Measurements from ENCODE around the gene BRIP1. TPM values are rescaled to one million over a fixed set of nuclear protein-coding genes. Genes with fewer than 3 reads are reported as not detected.
A peak's percentile ranks its signal among the peaks of the same experiment; 100 is the strongest.
"Not testable (repeated sequence)": the region's sequence is repeated elsewhere in the genome, so short reads cannot be mapped to it uniquely, and the experiment has no call there.

The BRIP1 gene
- 10 to 100 TPM; 20.1 TPM for total RNA-seq

DNA sequence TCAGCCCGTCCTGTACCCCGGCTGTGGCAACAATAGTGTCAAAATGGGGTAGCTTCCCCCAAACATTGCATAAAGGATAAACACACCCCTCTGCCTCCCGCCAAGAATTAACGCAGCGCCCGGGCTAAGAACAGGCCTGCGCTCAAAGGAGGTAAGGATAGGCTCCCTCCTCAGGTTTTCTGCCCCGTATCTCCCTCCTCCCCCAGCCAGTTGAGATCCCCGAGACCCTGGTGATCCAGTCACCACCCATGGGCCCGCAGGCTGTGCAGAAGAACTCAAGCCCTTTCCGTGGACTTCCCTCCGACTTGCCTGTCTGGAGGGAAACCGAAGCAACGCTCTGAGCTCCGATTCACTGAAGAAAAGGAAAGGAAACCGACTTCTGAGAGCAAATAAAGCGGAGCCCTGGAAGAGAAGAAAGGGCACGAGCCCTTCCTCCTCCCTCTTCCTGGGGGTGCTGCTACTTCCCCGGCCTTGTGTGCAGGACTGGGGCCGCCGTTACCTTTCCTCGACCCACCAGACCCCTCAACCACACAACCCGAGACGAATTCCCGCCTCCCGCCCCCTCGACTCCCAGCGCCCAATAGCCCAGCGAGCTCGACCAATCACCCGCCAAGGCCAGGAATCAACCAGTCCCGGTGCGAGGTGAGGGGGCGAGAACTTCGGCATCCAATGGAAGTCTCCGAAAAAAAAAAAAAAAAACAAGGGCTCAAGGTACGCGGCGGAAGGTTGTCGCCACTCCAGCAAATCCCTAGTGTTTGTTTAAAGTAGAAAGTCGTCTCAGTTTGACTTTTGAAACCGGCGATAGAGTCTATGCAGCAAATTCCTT is at the start of gene BRIP1:
TSS of gene BRIP1 (minus strand) at position 554 of the 826 bp plus-strand sequence. CDS start 1,989 bp downstream, outside the sequence.
- POLR2A ChIA-PET, result interaction anchor here (0.5 to 3.2 kb wide), 21 partner anchors 9 to 1251 kb away, joined by 3 to 29 read pairs (median 3); partner anchors contain the start of genes INTS2 and MED13
- peak within 1 kb of the TSS; percentile 96 for H3K4me3 Mint-ChIP-seq
- no peaks in the 10 kb centered on the region for H3K27me3 Mint-ChIP-seq
- ATAC-seq (ENCODE audit: low read depth) (peak; percentile 96), DNase-seq (peak; percentile 85)
- peak within 1 kb of the TSS; percentile 95 for H3K27ac Mint-ChIP-seq
- H3K4me1 Mint-ChIP-seq, result peaks cover 26% of the 10 kb centered on the region
- H3K9me3 Mint-ChIP-seq, result no peaks in the 10 kb centered on the region
- peaks cover 8% of the 10 kb centered on the region for H3K36me3 Mint-ChIP-seq

- peaks cover 22% of the 10 kb centered on the region for H3K36me3 Mint-ChIP-seq
- no peaks in the 10 kb centered on the region for H3K27me3 Mint-ChIP-seq
- no peaks in the 10 kb centered on the region for H3K9me3 Mint-ChIP-seq
- no peak overlapping the region for H3K27ac Mint-ChIP-seq
- DNase-seq (no peak), ATAC-seq (ENCODE audit: low read depth) (no peak)
- H3K4me3 Mint-ChIP-seq, result no peak overlapping the region
- POLR2A ChIA-PET, result no interaction called here
- H3K4me1 Mint-ChIP-seq, result no peaks in the 10 kb centered on the region
Observed at GRCh38 chr17:61908292-61909037, 45.1 kb upstream of the BRIP1 start.

DNA sequence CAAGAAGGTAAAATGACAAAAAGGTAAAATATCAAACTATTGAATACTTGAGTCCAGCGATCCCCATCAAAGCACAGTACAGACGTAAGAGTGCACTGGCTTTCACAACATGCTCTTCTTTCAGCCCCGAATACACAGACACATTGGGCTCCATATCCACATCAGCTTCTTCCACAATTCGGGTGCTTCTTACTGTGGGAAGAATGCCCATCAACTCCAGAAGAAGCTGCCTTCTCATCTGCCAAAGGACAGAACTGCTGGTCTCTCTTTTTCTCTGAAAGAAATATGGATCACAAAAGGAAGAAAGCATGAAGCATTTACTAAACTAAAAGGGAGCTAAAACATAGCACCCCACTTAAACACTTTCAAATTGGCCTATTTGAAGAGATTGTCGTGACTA is 44.0 kb upstream of the BRIP1 start:
- DNase-seq (no peak), ATAC-seq (ENCODE audit: low read depth) (no peak)
- Mint-ChIP-seq H3K4me1 (no peaks in the 10 kb centered on the region), H3K27ac (no peak overlapping the region), H3K36me3 (peaks cover 26% of the 10 kb centered on the region), H3K4me3 (no peak overlapping the region), H3K9me3 (no peaks in the 10 kb centered on the region), H3K27me3 (no peaks in the 10 kb centered on the region)
- POLR2A ChIA-PET, result no interaction called here

DNA sequence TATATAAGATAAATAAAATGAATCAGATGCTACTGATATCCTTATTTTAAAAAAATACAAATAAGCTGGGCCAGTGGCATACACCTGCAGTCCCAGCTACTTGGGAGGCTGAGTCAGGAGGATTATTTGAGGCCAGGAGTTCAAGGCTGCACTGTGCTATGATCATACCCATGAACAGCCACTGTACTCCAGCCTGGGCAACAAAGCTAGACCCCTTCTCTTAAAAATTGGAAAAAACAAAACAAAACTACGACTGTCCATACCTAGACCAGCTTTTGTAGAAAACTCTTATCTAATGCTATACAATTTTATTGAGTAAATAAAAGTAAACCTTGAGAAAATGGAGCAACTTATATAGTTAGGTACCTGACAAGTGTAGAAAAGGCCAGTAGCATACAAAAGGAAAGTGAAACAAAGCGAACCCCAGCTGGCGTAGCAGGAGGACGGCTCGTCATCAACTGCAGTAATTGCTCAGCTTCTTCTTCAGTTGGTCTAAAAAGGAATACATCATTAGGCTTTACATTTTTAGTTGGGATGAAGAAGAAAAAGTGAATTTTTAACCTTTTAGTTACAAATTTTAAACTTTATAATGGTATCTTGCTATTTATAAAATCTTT is 40.9 kb upstream of the BRIP1 start:
- peak overlapping the region; percentile 25 for H3K4me3 Mint-ChIP-seq
- POLR2A ChIA-PET, result interaction anchor here (1.2 to 1.8 kb wide), 2 partner anchors 41 to 160 kb away, joined by 4 read pairs; partner anchors contain the start of gene BRIP1
- peak overlapping the region; percentile 44 for H3K27ac Mint-ChIP-seq
- no peaks in the 10 kb centered on the region for H3K4me1 Mint-ChIP-seq
- H3K36me3 Mint-ChIP-seq, result peaks cover 27% of the 10 kb centered on the region
- DNase-seq (no peak), ATAC-seq (ENCODE audit: low read depth) (peak; percentile 68)
- H3K27me3 Mint-ChIP-seq, result no peaks in the 10 kb centered on the region
- no peaks in the 10 kb centered on the region for H3K9me3 Mint-ChIP-seq

DNA sequence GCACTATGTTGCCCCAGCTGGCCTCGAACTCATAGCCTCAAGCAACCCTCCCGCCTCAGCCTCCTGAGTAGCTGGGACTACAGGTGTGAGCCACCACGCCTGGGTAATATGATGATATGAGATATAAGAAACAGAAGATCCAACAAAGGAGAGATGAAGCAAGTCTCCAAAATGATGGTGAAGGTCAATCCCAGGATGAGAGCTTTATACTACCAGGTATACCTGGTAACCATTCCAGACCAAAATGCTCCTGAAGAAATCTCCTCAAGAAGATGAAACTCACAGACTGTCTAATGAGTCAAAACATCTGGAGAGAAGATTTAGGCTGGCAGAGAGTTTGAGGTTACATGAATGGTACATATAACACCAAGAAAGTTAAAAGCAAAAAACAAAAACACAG is 39.9 kb upstream of the BRIP1 start:
- H3K9me3 Mint-ChIP-seq, result no peaks in the 10 kb centered on the region
- H3K36me3 Mint-ChIP-seq, result peaks cover 25% of the 10 kb centered on the region
- DNase-seq, result no peak
- no peak overlapping the region for H3K27ac Mint-ChIP-seq
- no peaks in the 10 kb centered on the region for H3K27me3 Mint-ChIP-seq
- no peaks in the 10 kb centered on the region for H3K4me1 Mint-ChIP-seq
- no peak for ATAC-seq (ENCODE audit: low read depth)
- POLR2A ChIA-PET, result interaction anchor here (0.6 to 0.7 kb wide), 2 partner anchors 23 to 61 kb away, joined by 3 read pairs; no protein-coding TSS in a partner anchor
- H3K4me3 Mint-ChIP-seq, result no peak overlapping the region

GRCh38 chr17:61897548-61898180 is 34.3 kb upstream of the BRIP1 start:
- DNase-seq (no peak), ATAC-seq (ENCODE audit: low read depth) (no peak)
- Mint-ChIP-seq H3K27ac (no peak overlapping the region), H3K27me3 (no peaks in the 10 kb centered on the region), H3K9me3 (no peaks in the 10 kb centered on the region), H3K4me3 (no peak overlapping the region), H3K4me1 (no peaks in the 10 kb centered on the region), H3K36me3 (peaks cover 14% of the 10 kb centered on the region)
- POLR2A ChIA-PET, result interaction anchor here (0.6 to 1.2 kb wide), 2 partner anchors 36 to 201 kb away, joined by 3 to 7 read pairs; no protein-coding TSS in a partner anchor

DNA sequence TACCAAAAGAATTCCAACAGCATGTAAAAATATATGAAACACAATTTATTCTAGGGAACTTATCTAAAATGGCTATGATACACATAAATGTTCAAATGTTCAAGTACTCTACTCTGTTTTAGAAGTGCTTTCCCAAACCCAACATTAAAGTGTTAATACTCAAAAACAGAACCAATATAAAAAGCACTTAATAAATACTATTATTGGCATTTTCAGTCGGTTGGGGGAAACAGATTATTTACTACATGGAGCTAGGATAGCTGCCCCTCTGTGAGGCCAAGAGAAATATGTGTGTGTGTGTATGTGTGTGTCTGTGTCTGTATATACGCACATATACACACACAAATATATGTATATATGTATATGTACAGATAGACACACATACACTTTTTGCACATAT is 32.1 kb upstream of the BRIP1 start:
- no peak overlapping the region for H3K4me3 Mint-ChIP-seq
- no peaks in the 10 kb centered on the region for H3K27me3 Mint-ChIP-seq
- no peak overlapping the region for H3K27ac Mint-ChIP-seq
- no peaks in the 10 kb centered on the region for H3K9me3 Mint-ChIP-seq
- DNase-seq (no peak), ATAC-seq (ENCODE audit: low read depth) (no peak)
- no peaks in the 10 kb centered on the region for H3K4me1 Mint-ChIP-seq
- POLR2A ChIA-PET, result interaction anchor here (0.6 kb wide), 1 partner anchor 71 kb away, joined by 3 read pairs; no protein-coding TSS in a partner anchor
- H3K36me3 Mint-ChIP-seq, result peaks cover 10% of the 10 kb centered on the region

GRCh38 chr17:61894310-61894709 is 31.0 kb upstream of the BRIP1 start:
- H3K4me3 Mint-ChIP-seq; ATAC-seq (ENCODE audit: low read depth); H3K9me3 Mint-ChIP-seq; DNase-seq; H3K27ac Mint-ChIP-seq; H3K36me3 Mint-ChIP-seq; H3K27me3 Mint-ChIP-seq; H3K4me1 Mint-ChIP-seq; POLR2A ChIA-PET: not testable (repeated sequence)

- H3K27ac Mint-ChIP-seq, H3K4me3 Mint-ChIP-seq, POLR2A ChIA-PET: not testable (repeated sequence)
Observed at GRCh38 chr17:61887733-61888132, 24.4 kb upstream of the BRIP1 start.

DNA sequence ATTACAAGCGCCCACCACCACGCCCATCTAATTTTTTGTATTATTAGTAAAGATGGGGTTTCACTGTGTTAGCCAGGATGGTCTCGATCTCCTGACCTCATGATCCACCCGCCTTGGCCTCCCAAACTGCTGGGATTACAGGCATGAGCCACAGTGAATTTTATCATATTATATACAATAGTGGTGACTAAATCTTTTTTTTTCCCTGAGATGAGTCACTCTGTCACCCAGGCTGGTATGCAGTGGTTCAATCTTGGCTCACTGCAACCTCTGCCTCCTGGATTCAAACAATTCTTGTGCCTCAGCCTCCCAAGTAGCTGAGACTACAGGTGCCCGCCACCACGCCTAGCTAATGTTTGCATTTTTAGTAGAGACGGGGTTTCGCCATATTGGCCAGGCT is 22.5 kb upstream of the BRIP1 start:
- H3K9me3 Mint-ChIP-seq; H3K27me3 Mint-ChIP-seq; H3K4me1 Mint-ChIP-seq; ATAC-seq (ENCODE audit: low read depth); H3K27ac Mint-ChIP-seq; POLR2A ChIA-PET; H3K4me3 Mint-ChIP-seq; H3K36me3 Mint-ChIP-seq; DNase-seq: not testable (repeated sequence)

More at GRCh38 chr17:61887733-61888132, 24.4 kb upstream of the BRIP1 start:
- not testable (repeated sequence) for ATAC-seq (ENCODE audit: low read depth); DNase-seq; H3K9me3 Mint-ChIP-seq; H3K4me1 Mint-ChIP-seq; H3K27me3 Mint-ChIP-seq
- peaks cover 11% of the 10 kb centered on the region for H3K36me3 Mint-ChIP-seq

GRCh38 chr17:61884864-61885263 is 21.5 kb upstream of the BRIP1 start:
- no peak for DNase-seq
- Mint-ChIP-seq H3K4me1 (no peaks in the 10 kb centered on the region), H3K9me3 (no peaks in the 10 kb centered on the region), H3K27me3 (no peaks in the 10 kb centered on the region), H3K4me3 (no peak overlapping the region), H3K27ac (no peak overlapping the region), H3K36me3 (peaks cover 5% of the 10 kb centered on the region)
- ATAC-seq (ENCODE audit: low read depth), result no peak
- POLR2A ChIA-PET, result no interaction called here

DNA sequence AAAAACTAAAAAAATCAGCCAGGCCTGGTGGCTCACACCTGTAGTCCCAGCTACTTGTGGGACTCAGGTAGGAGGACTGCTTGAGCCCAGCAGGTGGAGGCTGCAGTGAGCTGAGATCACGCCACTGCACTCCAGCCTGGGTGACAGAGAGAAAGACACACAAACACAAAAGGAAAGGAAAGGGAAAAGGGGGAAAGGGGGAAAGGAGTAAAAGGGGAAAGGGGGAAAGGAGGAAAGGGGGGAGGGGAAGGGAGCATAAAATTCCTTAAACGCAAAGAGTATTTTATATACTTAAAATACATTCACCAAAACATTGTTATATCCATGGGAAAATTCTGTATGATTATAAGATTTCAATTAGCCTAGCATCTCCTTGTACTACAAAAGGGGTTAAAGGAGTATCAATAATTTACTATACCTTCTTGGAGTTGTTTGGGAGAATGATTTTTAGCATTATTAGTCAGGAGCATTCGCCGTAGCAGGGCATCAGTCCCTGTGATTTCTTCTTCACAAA is 17.3 kb upstream of the BRIP1 start:
- H3K4me3 Mint-ChIP-seq, result no peak overlapping the region
- no peaks in the 10 kb centered on the region for H3K4me1 Mint-ChIP-seq
- H3K9me3 Mint-ChIP-seq, result no peaks in the 10 kb centered on the region
- POLR2A ChIA-PET, result interaction anchor here (2.2 kb wide), 1 partner anchor 17 kb away, joined by 9 read pairs; the partner anchor contains the start of gene BRIP1
- peaks cover 12% of the 10 kb centered on the region for H3K36me3 Mint-ChIP-seq
- H3K27ac Mint-ChIP-seq, result no peak overlapping the region
- H3K27me3 Mint-ChIP-seq, result no peaks in the 10 kb centered on the region
- no peak for DNase-seq
- no peak for ATAC-seq (ENCODE audit: low read depth)
